ENCODE measurements around the gene SFN. TPM values are rescaled to one million over a fixed set of nuclear protein-coding genes. Genes with fewer than 3 reads are reported as not detected.

Gene SFN
- polyA plus RNA-seq, 2 of the 4 experiments (the other 2 are of a cell fraction): 39.8 to 141 TPM

DNA sequence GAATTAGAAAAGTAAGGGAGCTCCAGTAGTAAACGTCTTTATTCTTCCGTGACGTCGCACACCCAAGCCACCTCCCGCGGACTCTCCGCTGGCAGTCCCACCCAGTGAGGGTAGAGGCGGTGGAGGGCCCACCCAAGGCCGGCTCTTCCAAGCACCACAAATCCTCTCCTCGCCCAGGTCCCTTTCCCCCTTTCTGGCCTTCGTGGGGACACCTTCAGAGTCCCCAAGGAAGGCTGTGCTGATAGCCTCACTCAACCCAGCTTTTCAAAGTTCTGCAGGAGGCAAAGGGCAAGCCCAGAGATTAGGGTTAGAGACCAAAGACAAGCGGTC is 27.5 kb downstream of the SFN start:
- H3K27ac ChIP-seq: peak overlapping the region; percentile 88 to 90
- ATAC-seq (peak; percentile 57 to 59; a peak in 5 of 6 replicates), FAIRE-seq (no peak), DNase-seq (ENCODE audit: low read depth in 1 of 2, low spot score in 1 of 2) (no peak)
- H3K4me1 ChIP-seq: peaks cover 9% of the 10 kb centered on the region; the same call in 2 of the 3 replicates
- TF ChIP-seq, protein P1, sequence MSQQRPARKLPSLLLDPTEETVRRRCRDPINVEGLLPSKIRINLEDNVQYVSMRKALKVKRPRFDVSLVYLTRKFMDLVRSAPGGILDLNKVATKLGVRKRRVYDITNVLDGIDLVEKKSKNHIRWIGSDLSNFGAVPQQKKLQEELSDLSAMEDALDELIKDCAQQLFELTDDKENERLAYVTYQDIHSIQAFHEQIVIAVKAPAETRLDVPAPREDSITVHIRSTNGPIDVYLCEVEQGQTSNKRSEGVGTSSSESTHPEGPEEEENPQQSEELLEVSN (IDR thresholded peaks at IDR 0.05; ENCODE audit: borderline replicate concordance, low read depth): no peak
- no peak for TF ChIP-seq HOXA7 (CRISPR knock-in tag; IDR thresholded peaks at IDR 0.05)
- TF ChIP-seq, protein P2, sequence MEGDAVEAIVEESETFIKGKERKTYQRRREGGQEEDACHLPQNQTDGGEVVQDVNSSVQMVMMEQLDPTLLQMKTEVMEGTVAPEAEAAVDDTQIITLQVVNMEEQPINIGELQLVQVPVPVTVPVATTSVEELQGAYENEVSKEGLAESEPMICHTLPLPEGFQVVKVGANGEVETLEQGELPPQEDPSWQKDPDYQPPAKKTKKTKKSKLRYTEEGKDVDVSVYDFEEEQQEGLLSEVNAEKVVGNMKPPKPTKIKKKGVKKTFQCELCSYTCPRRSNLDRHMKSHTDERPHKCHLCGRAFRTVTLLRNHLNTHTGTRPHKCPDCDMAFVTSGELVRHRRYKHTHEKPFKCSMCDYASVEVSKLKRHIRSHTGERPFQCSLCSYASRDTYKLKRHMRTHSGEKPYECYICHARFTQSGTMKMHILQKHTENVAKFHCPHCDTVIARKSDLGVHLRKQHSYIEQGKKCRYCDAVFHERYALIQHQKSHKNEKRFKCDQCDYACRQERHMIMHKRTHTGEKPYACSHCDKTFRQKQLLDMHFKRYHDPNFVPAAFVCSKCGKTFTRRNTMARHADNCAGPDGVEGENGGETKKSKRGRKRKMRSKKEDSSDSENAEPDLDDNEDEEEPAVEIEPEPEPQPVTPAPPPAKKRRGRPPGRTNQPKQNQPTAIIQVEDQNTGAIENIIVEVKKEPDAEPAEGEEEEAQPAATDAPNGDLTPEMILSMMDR (IDR thresholded peaks at IDR 0.05): no peak
- TF ChIP-seq, protein P3, sequence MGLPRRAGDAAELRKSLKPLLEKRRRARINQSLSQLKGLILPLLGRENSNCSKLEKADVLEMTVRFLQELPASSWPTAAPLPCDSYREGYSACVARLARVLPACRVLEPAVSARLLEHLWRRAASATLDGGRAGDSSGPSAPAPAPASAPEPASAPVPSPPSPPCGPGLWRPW (IDR thresholded peaks at IDR 0.05): no peak
- peak overlapping the region; percentile 88 for H3K4me3 ChIP-seq
- peak overlapping the region; percentile 87 for H3K4me2 ChIP-seq
- POLR2A ChIA-PET: interaction anchor here (0.6 to 2.0 kb wide), 7 partner anchors 10 to 389 kb away, joined by 3 to 14 read pairs (median 5); partner anchors contain the start of gene GPATCH3
- CTCF ChIA-PET: interaction anchor here (0.6 to 2.9 kb wide), 4 partner anchors 11 to 186 kb away, joined by 3 to 11 read pairs (median 4); no protein-coding TSS in a partner anchor
- 10% methylated on average over 10 of the region's 12 CpGs for WGBS (ENCODE audit: missing lambda C conversion rate)
- no peaks in the 10 kb centered on the region for H3K9me3 ChIP-seq

DNA sequence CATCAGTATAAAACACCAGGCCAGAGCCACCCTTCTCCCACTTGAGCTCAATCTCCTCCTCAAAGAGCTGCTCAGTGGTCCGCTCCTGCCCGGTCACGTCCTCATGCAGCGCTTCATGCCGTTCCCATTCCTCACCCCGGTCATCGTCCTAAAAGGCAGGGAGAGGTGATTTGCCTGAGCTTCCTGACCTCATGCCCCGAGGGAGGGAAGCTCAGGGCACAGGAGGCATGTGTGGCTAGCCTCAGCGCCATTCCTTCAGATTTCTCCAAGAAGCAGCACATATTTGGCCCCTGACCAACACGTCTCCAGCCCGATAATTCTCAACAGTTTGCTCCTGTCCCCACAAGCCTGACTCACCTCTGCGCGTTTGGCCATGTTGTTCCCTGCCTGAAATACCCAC is 31.3 kb downstream of the SFN start:
- H3K9me3 ChIP-seq: no peaks in the 10 kb centered on the region
- no peak for FAIRE-seq
- H3K4me1 ChIP-seq: peaks cover 8% of the 10 kb centered on the region; the same call in 1 of the 3 replicates
- ChIA-PET CTCF (interaction anchor here (0.8 to 3.1 kb wide), 3 partner anchors 9 to 84 kb away, joined by 3 to 11 read pairs (median 3); no protein-coding TSS in a partner anchor), POLR2A (no interaction called here)
- no peak overlapping the region for H3K27ac ChIP-seq
- H3K4me2 ChIP-seq: no peak overlapping the region
- TF ChIP-seq JUN (IDR thresholded peaks at IDR 0.05): no peak
- TF ChIP-seq, protein P4, sequence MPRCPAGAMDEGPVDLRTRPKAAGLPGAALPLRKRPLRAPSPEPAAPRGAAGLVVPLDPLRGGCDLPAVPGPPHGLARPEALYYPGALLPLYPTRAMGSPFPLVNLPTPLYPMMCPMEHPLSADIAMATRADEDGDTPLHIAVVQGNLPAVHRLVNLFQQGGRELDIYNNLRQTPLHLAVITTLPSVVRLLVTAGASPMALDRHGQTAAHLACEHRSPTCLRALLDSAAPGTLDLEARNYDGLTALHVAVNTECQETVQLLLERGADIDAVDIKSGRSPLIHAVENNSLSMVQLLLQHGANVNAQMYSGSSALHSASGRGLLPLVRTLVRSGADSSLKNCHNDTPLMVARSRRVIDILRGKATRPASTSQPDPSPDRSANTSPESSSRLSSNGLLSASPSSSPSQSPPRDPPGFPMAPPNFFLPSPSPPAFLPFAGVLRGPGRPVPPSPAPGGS (IDR thresholded peaks at IDR 0.05): no peak
- no peak for TF ChIP-seq CBX8 (IDR thresholded peaks at IDR 0.05)
- H3K4me3 ChIP-seq: no peak overlapping the region
- ATAC-seq: no peak
- DNase-seq (ENCODE audit: low read depth in 1 of 2, low spot score in 1 of 2): no peak
- 95% methylated on average over 13 of the region's 13 CpGs for WGBS (ENCODE audit: missing lambda C conversion rate)

DNA sequence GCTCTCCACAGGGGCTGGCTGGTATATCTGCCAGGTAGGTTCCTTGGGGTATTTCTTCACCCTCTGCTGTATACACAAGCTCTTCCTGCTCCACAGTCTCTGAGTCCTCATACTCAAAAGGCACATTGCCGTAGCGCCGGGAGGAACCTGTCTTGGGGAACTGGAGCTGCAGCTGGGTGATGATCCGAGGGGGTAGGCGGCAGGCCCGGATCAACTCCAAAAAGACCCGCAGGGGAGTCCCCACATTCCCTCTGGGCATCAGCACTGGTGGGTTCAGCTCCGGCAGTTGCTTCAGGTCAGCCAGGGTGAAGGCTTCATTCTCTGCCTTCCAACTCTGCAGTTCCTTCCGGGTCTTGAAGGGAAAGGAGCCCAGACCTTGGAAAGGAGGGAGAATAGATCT is 34.4 kb downstream of the SFN start:
- Histone ChIP-seq H3K4me1 (peaks cover 5% of the 10 kb centered on the region; the same call in 1 of the 3 replicates), H3K4me2 (no peak overlapping the region), H3K4me3 (no peak overlapping the region), H3K9me3 (no peaks in the 10 kb centered on the region), H3K27ac (no peak overlapping the region)
- CTCF ChIA-PET: interaction anchor here (2.2 to 4.4 kb wide), 2 partner anchors 10 to 19 kb away, joined by 9 to 19 read pairs; no protein-coding TSS in a partner anchor
- FAIRE-seq (no peak), DNase-seq (ENCODE audit: low read depth in 1 of 2, low spot score in 1 of 2) (no peak), ATAC-seq (no peak)
- TF ChIP-seq, protein P5, sequence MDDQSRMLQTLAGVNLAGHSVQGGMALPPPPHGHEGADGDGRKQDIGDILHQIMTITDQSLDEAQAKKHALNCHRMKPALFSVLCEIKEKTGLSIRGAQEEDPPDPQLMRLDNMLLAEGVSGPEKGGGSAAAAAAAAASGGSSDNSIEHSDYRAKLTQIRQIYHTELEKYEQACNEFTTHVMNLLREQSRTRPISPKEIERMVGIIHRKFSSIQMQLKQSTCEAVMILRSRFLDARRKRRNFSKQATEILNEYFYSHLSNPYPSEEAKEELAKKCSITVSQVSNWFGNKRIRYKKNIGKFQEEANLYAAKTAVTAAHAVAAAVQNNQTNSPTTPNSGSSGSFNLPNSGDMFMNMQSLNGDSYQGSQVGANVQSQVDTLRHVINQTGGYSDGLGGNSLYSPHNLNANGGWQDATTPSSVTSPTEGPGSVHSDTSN (IDR thresholded peaks at IDR 0.05): no peak
- TF ChIP-seq JUN (IDR thresholded peaks at IDR 0.05) (no peak), GATA3 (IDR thresholded peaks at IDR 0.05; ENCODE audit: borderline replicate concordance) (no peak), RAD21 (conservative IDR thresholded peaks at IDR 0.05 in 1 of 2, IDR thresholded peaks at IDR 0.05 in 1 of 2) (no peak), CEBPB (IDR thresholded peaks at IDR 0.05) (no peak)
- TF ChIP-seq, protein P4 (IDR thresholded peaks at IDR 0.05): no peak
- TF ChIP-seq, protein P3 (IDR thresholded peaks at IDR 0.05): no peak
- POLR2A ChIA-PET: no interaction called here
- 92% methylated on average over 8 of the region's 9 CpGs for WGBS (ENCODE audit: missing lambda C conversion rate)
